HG02852 (cell line): ENCODE data around the gene CARD10.

Experiments used
- ATAC-seq: cut with Tn5 transposase; IDR thresholded peaks from one replicate; pipeline ENCODE4 v1.9.1; 2021; ENCODE audit warnings: mild to moderate bottlenecking, moderate library complexity; ENCODE audit not compliant: unreplicated experiment

Gene CARD10

GRCh38 chr22:37443086-37443485 lies 76.1 kb downstream of the CARD10 start:
- no peak for ATAC-seq

GRCh38 chr22:37442537-37442936 lies 76.7 kb downstream of the CARD10 start:
- no peak for ATAC-seq

GRCh38 chr22:37442135-37442534 lies 77.1 kb downstream of the CARD10 start:
- ATAC-seq: no peak

DNA sequence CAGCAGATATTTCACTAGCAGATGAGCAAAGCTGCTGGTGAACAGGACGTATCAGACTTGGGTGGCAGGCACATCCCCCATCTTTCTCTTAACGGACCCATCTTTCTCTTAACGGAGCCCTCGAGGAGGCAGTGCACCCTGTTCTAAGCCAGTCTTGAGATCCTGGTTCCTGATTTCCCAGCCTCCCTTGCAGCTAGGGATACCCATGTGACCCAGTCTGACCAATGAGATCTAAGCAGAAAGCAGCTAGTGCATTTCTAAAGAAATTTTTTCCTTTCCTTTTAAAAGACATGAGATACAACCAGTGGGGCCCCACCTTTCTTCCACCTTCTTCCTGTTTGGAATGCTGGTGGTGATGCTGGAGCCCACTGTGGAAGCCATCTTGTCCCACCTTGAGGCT lies 78.3 kb downstream of the CARD10 start:
- no peak for ATAC-seq
